GM06990 (cell line): ENCODE results near the gene PYGB.
"Not testable (repeated sequence)": the region's sequence is repeated elsewhere in the genome, so short reads cannot be mapped to it uniquely, and the experiment has no call there.

Experiments
- DNase-seq: peaks from one replicate; pipeline ENCODE4 v3.0.0-alpha.2; 2011; ENCODE audit not compliant: insufficient read length; ENCODE audit errors: extremely low read depth
- H3K27me3 ChIP-seq: replicated peaks from 2 replicates; pipeline ENCODE4 v1.6.0; 2011; ENCODE audit warnings: low read length; ENCODE audit not compliant: control insufficient read depth, insufficient read depth
- H3K36me3 ChIP-seq: 2 replicates; pipeline ENCODE4 v1.5.1; 2011; ENCODE audit warnings: low read length; ENCODE audit not compliant: control insufficient read depth, insufficient read depth
- H3K4me3 ChIP-seq: replicated peaks from 2 replicates; pipeline ENCODE4 v1.5.1; 2011; ENCODE audit warnings: low read depth, mild to moderate bottlenecking, control low read depth, low read length
- TF ChIP-seq, protein P1 (sequence below): IDR thresholded peaks from 2 replicates; pipeline ENCODE4 v1.5.1; 2011; ENCODE audit warnings: low read length, control low read depth, mild to moderate bottlenecking, inconsistent platforms; ENCODE audit not compliant: insufficient read depth, poor library complexity, severe bottlenecking

Gene PYGB

GRCh38 chr20:25257130-25257529, 9.2 kb downstream of the PYGB start:
- H3K36me3 ChIP-seq, result peaks cover 8% of the 10 kb centered on the region
- TF ChIP-seq, protein P1, sequence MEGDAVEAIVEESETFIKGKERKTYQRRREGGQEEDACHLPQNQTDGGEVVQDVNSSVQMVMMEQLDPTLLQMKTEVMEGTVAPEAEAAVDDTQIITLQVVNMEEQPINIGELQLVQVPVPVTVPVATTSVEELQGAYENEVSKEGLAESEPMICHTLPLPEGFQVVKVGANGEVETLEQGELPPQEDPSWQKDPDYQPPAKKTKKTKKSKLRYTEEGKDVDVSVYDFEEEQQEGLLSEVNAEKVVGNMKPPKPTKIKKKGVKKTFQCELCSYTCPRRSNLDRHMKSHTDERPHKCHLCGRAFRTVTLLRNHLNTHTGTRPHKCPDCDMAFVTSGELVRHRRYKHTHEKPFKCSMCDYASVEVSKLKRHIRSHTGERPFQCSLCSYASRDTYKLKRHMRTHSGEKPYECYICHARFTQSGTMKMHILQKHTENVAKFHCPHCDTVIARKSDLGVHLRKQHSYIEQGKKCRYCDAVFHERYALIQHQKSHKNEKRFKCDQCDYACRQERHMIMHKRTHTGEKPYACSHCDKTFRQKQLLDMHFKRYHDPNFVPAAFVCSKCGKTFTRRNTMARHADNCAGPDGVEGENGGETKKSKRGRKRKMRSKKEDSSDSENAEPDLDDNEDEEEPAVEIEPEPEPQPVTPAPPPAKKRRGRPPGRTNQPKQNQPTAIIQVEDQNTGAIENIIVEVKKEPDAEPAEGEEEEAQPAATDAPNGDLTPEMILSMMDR, result no peak

GRCh38 chr20:25257756-25258475, 10.0 kb downstream of the PYGB start:
- no peak for DNase-seq
- H3K27me3 ChIP-seq, result no peaks in the 10 kb centered on the region
- H3K4me3 ChIP-seq, result no peak overlapping the region
- TF ChIP-seq, protein P1, result no peak
- H3K36me3 ChIP-seq, result peaks cover 6% of the 10 kb centered on the region

More at GRCh38 chr20:25257130-25257529, 9.2 kb downstream of the PYGB start:
- DNase-seq, result no peak
- H3K27me3 ChIP-seq, result no peaks in the 10 kb centered on the region
- H3K4me3 ChIP-seq, result no peak overlapping the region

DNA sequence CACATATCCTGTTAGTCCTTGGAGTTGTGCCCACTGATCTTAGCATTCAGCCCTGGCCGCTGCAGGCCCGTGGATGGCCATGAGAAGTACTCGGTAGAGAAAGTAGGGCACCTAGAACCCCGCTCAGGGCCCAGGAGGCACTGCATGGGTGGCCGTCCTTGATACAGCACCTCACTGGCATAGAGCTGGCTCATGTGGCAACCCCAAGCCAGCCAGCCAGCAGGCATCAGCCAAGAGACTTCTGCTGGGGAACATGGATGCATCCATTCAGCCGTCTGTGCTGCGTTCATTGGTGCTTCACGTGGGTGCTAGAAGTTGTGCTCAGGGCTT, 10.6 kb downstream of the PYGB start:
- no peak for DNase-seq
- Histone ChIP-seq H3K27me3 (no peaks in the 10 kb centered on the region), H3K36me3 (peaks cover 6% of the 10 kb centered on the region), H3K4me3 (no peak overlapping the region)
- TF ChIP-seq, protein P1, result no peak

- peaks cover 6% of the 10 kb centered on the region for H3K36me3 ChIP-seq
- no peak for DNase-seq
- H3K4me3 ChIP-seq, result no peak overlapping the region
- no peaks in the 10 kb centered on the region for H3K27me3 ChIP-seq
- TF ChIP-seq, protein P1, result no peak
These were observed 10.9 kb downstream of the PYGB start for GRCh38 chr20:25258828-25259227.

- no peaks in the 10 kb centered on the region for H3K27me3 ChIP-seq
- no peak for DNase-seq
- no peak overlapping the region for H3K4me3 ChIP-seq
- TF ChIP-seq, protein P1, result no peak
- peaks cover 6% of the 10 kb centered on the region for H3K36me3 ChIP-seq
These were observed 11.5 kb downstream of the PYGB start for GRCh38 chr20:25259358-25259757.

GRCh38 chr20:25259788-25260254, 11.9 kb downstream of the PYGB start:
- DNase-seq, result no peak
- Histone ChIP-seq H3K36me3 (peaks cover 6% of the 10 kb centered on the region), H3K27me3 (no peaks in the 10 kb centered on the region), H3K4me3 (no peak overlapping the region)
- TF ChIP-seq, protein P1, result no peak

DNA sequence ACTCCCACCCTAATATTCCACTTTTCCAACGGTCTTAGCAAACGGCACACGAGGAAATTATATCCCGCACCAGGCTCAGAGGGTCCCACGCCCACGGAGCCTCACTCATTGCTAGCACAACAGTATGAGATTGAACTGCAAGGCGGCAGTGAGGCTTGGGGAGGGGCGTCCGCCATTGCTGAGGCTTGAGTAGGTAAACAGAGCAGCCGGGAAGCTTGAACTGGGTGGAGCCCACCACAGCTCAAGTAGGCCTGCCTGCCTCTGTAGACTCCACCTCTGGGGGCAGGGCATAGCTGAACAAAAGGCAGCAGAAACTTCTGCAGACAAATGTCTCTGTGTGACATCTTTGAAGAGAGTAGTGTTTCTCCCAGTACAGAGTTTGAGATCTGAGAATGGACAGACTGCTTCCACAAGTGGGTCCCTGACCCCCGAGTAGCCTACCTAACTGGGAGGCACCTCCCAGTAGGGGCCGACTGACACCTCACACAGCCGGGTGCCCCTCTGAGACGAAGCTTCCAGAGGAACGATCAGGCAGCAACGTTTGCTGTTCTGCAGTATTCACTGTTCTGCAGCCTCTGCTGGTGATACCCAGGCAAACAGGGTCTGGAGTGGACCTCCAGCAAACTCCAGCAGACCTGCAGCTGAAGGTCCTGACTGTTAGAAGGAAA, 13.0 kb downstream of the PYGB start:
- DNase-seq, result not testable (repeated sequence)

More for the DNA sequence above, 13.0 kb downstream of the PYGB start:
- not testable (repeated sequence) for H3K27me3 ChIP-seq, H3K4me3 ChIP-seq, H3K36me3 ChIP-seq
